VCaP (cell line): Measurements from ENCODE around the gene OTX2.

Source experiments
- H3K27ac ChIP-seq: fragments of 450-650 bp; 2 replicates; pipeline ENCODE4 v1.5.1; 2017
- CTCF ChIP-seq: fragments of 450-650 bp; conservative IDR thresholded peaks from 2 replicates; pipeline ENCODE4 v1.5.1; 2017; ENCODE audit warnings: mild to moderate bottlenecking, moderate library complexity

Gene OTX2

GRCh38 chr14:56841611-56842010 lies 31.3 kb upstream of the OTX2 start:
- no peak for TF ChIP-seq CTCF

GRCh38 chr14:56840221-56840620 lies 29.9 kb upstream of the OTX2 start:
- no peak overlapping the region for H3K27ac ChIP-seq
- TF ChIP-seq CTCF = no peak

More at GRCh38 chr14:56841611-56842010, 31.3 kb upstream of the OTX2 start:
- no peak overlapping the region for H3K27ac ChIP-seq

GRCh38 chr14:56829151-56829550 lies 18.9 kb upstream of the OTX2 start:
- TF ChIP-seq CTCF = no peak
- no peak overlapping the region for H3K27ac ChIP-seq

GRCh38 chr14:56826214-56826613 lies 15.9 kb upstream of the OTX2 start:
- H3K27ac ChIP-seq = no peak overlapping the region
- no peak for TF ChIP-seq CTCF

GRCh38 chr14:56821805-56822610 lies 11.7 kb upstream of the OTX2 start:
- no peak overlapping the region for H3K27ac ChIP-seq
- no peak for TF ChIP-seq CTCF

GRCh38 chr14:56821177-56821576 lies 10.9 kb upstream of the OTX2 start:
- TF ChIP-seq CTCF = no peak
- H3K27ac ChIP-seq = no peak overlapping the region

GRCh38 chr14:56817396-56817921 lies 7.2 kb upstream of the OTX2 start:
- H3K27ac ChIP-seq = no peak overlapping the region
- TF ChIP-seq CTCF = no peak
